Epithelial cell of proximal tubule (primary cell): ENCODE data around the gene ACSS2. TPM values are rescaled to one million over a fixed set of nuclear protein-coding genes. Genes with fewer than 3 reads are reported as not detected.

Source experiments
- DNase-seq: peaks from one replicate; pipeline ENCODE4 v3.0.0-alpha.2; 2011; ENCODE audit warnings: low read depth
- H3K4me3 ChIP-seq: 2 replicates; pipeline ENCODE4 v1.5.1; 2011; ENCODE audit warnings: low read depth, mild to moderate bottlenecking, low read length
- total RNA-seq: library from RNA; depleted of rRNA; stranded (reverse); fragments of >200 nt; gene quantifications from 2 replicates; pipeline ENCODE4 v1.2.3, GENCODE V29; 2015
- TF ChIP-seq, protein P1 (sequence below): conservative IDR thresholded peaks from 2 replicates; pipeline ENCODE4 v1.5.1; 2012; ENCODE audit warnings: low read depth, mild to moderate bottlenecking, low read length

ACSS2 gene
- total RNA-seq, 1 donor from 2014 or later, result 24.3 TPM

DNA sequence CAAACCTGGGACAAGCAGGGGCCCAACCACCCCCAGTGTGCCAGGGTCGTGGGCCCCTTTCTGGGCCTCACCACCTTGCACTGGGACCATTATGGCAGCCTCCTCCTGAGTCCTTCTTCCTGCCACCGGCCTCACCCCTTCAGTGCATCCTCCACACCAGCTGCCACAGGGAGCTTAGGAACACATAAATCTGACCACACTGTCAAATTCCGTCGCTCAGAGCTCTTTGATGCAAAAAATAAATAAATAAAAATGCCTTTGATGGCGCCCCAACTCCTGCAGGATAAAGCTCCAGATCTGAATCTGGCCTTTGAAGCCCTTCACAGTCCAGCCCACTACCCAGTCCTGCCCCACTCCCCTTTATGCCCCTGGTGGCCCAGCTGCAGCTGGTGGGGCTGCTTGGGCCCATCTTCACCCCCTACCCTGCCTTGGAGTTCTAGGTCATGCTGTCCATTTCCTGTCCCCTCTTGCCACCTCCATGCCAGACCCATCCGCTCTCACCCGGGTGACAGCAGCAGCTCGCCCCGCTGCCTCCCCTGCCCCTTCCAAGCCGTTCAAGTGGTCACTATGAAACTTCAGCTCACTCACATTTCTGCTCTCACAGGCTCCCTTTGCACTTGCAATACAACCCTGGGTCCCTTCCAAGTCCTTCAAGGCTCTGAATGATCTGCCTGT, 95.3 kb downstream of the ACSS2 start:
- no peak overlapping the region for H3K4me3 ChIP-seq
- DNase-seq, result no peak
- TF ChIP-seq, protein P1, sequence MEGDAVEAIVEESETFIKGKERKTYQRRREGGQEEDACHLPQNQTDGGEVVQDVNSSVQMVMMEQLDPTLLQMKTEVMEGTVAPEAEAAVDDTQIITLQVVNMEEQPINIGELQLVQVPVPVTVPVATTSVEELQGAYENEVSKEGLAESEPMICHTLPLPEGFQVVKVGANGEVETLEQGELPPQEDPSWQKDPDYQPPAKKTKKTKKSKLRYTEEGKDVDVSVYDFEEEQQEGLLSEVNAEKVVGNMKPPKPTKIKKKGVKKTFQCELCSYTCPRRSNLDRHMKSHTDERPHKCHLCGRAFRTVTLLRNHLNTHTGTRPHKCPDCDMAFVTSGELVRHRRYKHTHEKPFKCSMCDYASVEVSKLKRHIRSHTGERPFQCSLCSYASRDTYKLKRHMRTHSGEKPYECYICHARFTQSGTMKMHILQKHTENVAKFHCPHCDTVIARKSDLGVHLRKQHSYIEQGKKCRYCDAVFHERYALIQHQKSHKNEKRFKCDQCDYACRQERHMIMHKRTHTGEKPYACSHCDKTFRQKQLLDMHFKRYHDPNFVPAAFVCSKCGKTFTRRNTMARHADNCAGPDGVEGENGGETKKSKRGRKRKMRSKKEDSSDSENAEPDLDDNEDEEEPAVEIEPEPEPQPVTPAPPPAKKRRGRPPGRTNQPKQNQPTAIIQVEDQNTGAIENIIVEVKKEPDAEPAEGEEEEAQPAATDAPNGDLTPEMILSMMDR, result no peak

DNA sequence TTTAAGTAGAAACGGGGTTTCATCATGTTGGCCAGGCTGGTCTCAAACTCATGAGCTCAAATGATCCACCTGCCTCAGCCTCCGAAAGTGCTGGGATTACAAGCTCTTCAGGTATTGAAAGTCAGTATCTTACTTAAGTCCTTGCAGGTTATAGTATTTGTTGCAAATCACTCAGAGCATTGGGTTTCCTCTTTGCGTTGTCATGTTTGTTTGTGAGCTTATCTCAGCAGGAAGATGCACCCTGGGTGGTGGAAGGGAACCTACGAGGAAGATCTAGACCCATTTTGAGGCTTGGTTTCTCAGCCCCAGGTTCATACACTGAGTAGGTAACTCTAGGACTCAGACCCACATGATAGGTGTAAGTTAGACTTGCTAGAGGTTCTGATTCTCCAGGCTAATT, 97.8 kb downstream of the ACSS2 start:
- H3K4me3 ChIP-seq, result no peak overlapping the region
- TF ChIP-seq, protein P1, result no peak
- no peak for DNase-seq

DNA sequence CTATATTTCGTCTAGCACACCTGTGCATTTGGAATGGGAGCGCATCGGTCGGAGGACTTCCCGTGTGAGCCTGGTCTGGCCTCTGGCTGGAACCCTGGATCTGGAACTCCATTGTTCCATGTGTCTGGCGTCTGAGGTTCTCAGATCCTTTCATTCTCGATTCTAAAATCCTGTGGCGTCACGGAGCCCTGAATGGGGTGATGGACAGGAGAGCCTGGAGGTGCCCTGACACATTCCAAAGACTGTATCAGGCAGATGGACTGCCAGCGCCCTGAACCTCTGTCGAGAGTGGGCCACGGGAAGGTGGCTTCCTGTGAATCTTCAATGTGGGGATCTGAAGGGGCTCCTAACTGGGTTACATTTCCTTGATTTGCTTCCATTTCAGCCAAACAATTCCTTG, 99.9 kb downstream of the ACSS2 start:
- TF ChIP-seq, protein P1, result no peak
- H3K4me3 ChIP-seq, result no peak overlapping the region
- DNase-seq, result no peak

Other genes with a start within 250 kb of the ACSS2 start
- 29.4 and 30.2 TPM in 2 replicates for gene PIGU, start 199.5 kb upstream of the ACSS2 start, total RNA-seq
- 3.3 and 4.3 TPM in 2 replicates for gene TP53INP2, start 172.3 kb upstream of the ACSS2 start, total RNA-seq
- gene NCOA6, start 51.0 kb upstream of the ACSS2 start, total RNA-seq, result 10.6 and 15.5 TPM in 2 replicates
- gene GGT7, start 3.8 kb upstream of the ACSS2 start, total RNA-seq, result 2.9 and 9.2 TPM in 2 replicates
- 76.2 and 82.8 TPM in 2 replicates for gene GSS, start 79.2 kb downstream of the ACSS2 start, total RNA-seq
- not detected in 2 replicates for gene MYH7B, start 79.3 kb downstream of the ACSS2 start, total RNA-seq
- 58.6 and 82.2 TPM in 2 replicates for gene TRPC4AP, start 216.2 kb downstream of the ACSS2 start, total RNA-seq